Measurements from ENCODE around the gene PGF. TPM values are rescaled to one million over a fixed set of nuclear protein-coding genes. Genes with fewer than 3 reads are reported as not detected.

The PGF gene
- total RNA-seq, 1 experiment from 2014 or later, result 6.4 TPM

DNA sequence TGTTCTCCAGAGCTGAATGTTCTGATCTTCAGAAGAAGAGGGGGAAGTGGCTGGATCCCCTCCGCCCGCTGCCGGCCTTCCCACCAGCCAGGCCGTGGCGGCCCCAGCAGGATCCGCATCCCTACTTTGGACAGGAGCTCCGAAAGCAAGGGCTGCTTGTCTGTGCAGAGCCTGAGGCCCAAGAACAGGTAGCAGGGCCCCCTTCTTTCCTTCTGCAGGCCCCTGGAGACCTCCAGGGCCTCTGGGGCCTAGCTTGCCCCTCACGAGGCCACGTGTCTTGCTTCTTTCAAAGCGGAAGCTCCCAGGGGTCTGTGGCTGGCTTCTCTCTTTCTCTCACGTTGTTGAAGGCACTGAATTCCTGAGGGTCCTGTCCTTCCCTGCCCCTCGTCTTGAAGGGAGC is 13.2 kb downstream of the PGF start:
- DNase-seq (ENCODE audit: low read depth, low spot score) (no peak), ATAC-seq (no peak)
- ChIA-PET RAD21 (ENCODE audit: low non-redundant PET in 1 of 2, low total read pairs in 2 of 2, uncharacterized antibody in 2 of 2, unreplicated experiment in 2 of 2) (no interaction called here), POLR2A (no interaction called here), CTCF (no interaction called here)
- Histone ChIP-seq H3K79me2 (ENCODE audit: insufficient read depth, low read length) (no peaks in the 10 kb centered on the region), H3K36me3 (ENCODE audit: control insufficient read depth in 1 of 2, insufficient read depth in 2 of 2, low read length in 2 of 2) (no peaks in the 10 kb centered on the region), H3K9ac (ENCODE audit: low read length) (no peak overlapping the region), H3K27me3 (ENCODE audit: insufficient read depth, low read length) (no peaks in the 10 kb centered on the region), H3K27ac (ENCODE audit: low read depth, low read length) (no peak overlapping the region), H3K4me3 (replicated peaks in 1 of 2; ENCODE audit: low read depth in 1 of 2, low read length in 2 of 2) (no peak overlapping the region), H3K4me2 (ENCODE audit: low read length) (no peak overlapping the region), H3K9me3 (ENCODE audit: control insufficient read depth in 1 of 2, insufficient read depth in 1 of 2, low read depth in 1 of 2, low read length in 2 of 2) (no peaks in the 10 kb centered on the region), H4K20me1 (ENCODE audit: insufficient read depth) (no peaks in the 10 kb centered on the region), H3K4me1 (ENCODE audit: control insufficient read depth in 1 of 2, insufficient read depth in 2 of 2, low read length in 2 of 2) (peaks cover 4 to 10% of the 10 kb centered on the region in 2 experiments; a peak in 3 of 4 replicates), H2AFZ (ENCODE audit: low read depth, low read length, poor library complexity, severe bottlenecking) (no peak overlapping the region), H3K9me2 (ENCODE audit: insufficient read depth) (no peaks in the 10 kb centered on the region)
- TF ChIP-seq, protein P1, sequence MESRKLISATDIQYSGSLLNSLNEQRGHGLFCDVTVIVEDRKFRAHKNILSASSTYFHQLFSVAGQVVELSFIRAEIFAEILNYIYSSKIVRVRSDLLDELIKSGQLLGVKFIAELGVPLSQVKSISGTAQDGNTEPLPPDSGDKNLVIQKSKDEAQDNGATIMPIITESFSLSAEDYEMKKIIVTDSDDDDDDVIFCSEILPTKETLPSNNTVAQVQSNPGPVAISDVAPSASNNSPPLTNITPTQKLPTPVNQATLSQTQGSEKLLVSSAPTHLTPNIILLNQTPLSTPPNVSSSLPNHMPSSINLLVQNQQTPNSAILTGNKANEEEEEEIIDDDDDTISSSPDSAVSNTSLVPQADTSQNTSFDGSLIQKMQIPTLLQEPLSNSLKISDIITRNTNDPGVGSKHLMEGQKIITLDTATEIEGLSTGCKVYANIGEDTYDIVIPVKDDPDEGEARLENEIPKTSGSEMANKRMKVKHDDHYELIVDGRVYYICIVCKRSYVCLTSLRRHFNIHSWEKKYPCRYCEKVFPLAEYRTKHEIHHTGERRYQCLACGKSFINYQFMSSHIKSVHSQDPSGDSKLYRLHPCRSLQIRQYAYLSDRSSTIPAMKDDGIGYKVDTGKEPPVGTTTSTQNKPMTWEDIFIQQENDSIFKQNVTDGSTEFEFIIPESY (IDR thresholded peaks at IDR 0.05; ENCODE audit: extremely low read depth, insufficient replicate concordance, low read length), result no peak
- no peak for TF ChIP-seq CBX3 (IDR thresholded peaks at IDR 0.05; ENCODE audit: low read depth)
- intact Hi-C loops (cut with micrococcal nuclease), result no loop called here
- BruUV-seq (replicated peaks), result no TSS peak

DNA sequence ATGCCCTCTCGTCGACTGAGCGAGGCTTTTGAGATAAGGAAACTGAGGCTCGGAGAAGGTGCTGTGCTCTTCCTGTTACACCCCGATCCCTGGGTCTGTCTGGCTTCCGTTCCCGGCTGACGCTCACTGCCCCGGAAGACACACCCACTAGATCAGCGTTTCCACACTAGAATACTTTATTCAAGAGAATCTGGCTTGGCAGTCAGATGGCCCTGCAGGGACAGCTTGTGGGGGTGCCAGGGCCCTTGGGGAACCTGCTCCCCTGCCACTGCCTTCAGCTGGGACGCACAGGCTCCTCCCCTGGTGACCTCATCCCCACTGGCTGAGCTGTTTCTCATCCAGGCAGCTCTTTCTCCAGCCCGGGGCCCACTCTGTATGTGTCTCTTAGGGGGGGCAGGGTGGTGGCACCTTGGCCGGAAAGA is 13.7 kb downstream of the PGF start:
- H3K36me3 ChIP-seq (ENCODE audit: control insufficient read depth in 1 of 2, insufficient read depth in 2 of 2, low read length in 2 of 2), result no peaks in the 10 kb centered on the region
- no peak overlapping the region for H3K4me3 ChIP-seq (replicated peaks in 1 of 2; ENCODE audit: low read depth in 1 of 2, low read length in 2 of 2)
- no peaks in the 10 kb centered on the region for H3K9me2 ChIP-seq (ENCODE audit: insufficient read depth)
- peaks cover 4 to 10% of the 10 kb centered on the region in 2 experiments; a peak in 3 of 4 replicates for H3K4me1 ChIP-seq (ENCODE audit: control insufficient read depth in 1 of 2, insufficient read depth in 2 of 2, low read length in 2 of 2)
- intact Hi-C loops (cut with micrococcal nuclease), result no loop called here
- ChIA-PET CTCF (no interaction called here), RAD21 (ENCODE audit: low non-redundant PET in 1 of 2, low total read pairs in 2 of 2, uncharacterized antibody in 2 of 2, unreplicated experiment in 2 of 2) (no interaction called here), POLR2A (no interaction called here)
- H3K9me3 ChIP-seq (ENCODE audit: control insufficient read depth in 1 of 2, insufficient read depth in 1 of 2, low read depth in 1 of 2, low read length in 2 of 2), result no peaks in the 10 kb centered on the region
- ATAC-seq (no peak), DNase-seq (ENCODE audit: low read depth, low spot score) (no peak)
- no peak overlapping the region for H2AFZ ChIP-seq (ENCODE audit: low read depth, low read length, poor library complexity, severe bottlenecking)
- H3K27me3 ChIP-seq (ENCODE audit: insufficient read depth, low read length), result no peaks in the 10 kb centered on the region
- BruUV-seq (replicated peaks), result no TSS peak
- H3K79me2 ChIP-seq (ENCODE audit: insufficient read depth, low read length), result no peaks in the 10 kb centered on the region
- no peaks in the 10 kb centered on the region for H4K20me1 ChIP-seq (ENCODE audit: insufficient read depth)
- H3K4me2 ChIP-seq (ENCODE audit: low read length), result no peak overlapping the region
- TF ChIP-seq SIN3A (IDR thresholded peaks at IDR 0.05; ENCODE audit: low read depth) (no peak), SP1 (IDR thresholded peaks at IDR 0.05; ENCODE audit: low read depth) (no peak), POLR2AphosphoS5 (IDR thresholded peaks at IDR 0.05; ENCODE audit: low read depth, low read length) (no peak), EGR1 (IDR thresholded peaks at IDR 0.05; ENCODE audit: low read depth) (no peak)
- TF ChIP-seq, protein P2, sequence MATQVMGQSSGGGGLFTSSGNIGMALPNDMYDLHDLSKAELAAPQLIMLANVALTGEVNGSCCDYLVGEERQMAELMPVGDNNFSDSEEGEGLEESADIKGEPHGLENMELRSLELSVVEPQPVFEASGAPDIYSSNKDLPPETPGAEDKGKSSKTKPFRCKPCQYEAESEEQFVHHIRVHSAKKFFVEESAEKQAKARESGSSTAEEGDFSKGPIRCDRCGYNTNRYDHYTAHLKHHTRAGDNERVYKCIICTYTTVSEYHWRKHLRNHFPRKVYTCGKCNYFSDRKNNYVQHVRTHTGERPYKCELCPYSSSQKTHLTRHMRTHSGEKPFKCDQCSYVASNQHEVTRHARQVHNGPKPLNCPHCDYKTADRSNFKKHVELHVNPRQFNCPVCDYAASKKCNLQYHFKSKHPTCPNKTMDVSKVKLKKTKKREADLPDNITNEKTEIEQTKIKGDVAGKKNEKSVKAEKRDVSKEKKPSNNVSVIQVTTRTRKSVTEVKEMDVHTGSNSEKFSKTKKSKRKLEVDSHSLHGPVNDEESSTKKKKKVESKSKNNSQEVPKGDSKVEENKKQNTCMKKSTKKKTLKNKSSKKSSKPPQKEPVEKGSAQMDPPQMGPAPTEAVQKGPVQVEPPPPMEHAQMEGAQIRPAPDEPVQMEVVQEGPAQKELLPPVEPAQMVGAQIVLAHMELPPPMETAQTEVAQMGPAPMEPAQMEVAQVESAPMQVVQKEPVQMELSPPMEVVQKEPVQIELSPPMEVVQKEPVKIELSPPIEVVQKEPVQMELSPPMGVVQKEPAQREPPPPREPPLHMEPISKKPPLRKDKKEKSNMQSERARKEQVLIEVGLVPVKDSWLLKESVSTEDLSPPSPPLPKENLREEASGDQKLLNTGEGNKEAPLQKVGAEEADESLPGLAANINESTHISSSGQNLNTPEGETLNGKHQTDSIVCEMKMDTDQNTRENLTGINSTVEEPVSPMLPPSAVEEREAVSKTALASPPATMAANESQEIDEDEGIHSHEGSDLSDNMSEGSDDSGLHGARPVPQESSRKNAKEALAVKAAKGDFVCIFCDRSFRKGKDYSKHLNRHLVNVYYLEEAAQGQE (IDR thresholded peaks at IDR 0.05; ENCODE audit: low read depth), result no peak
- TF ChIP-seq, protein P1 (IDR thresholded peaks at IDR 0.05; ENCODE audit: extremely low read depth, insufficient replicate concordance, low read length), result no peak
- TF ChIP-seq, protein P3, sequence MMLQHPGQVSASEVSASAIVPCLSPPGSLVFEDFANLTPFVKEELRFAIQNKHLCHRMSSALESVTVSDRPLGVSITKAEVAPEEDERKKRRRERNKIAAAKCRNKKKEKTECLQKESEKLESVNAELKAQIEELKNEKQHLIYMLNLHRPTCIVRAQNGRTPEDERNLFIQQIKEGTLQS (IDR thresholded peaks at IDR 0.05), result no peak
- no peak overlapping the region for H3K9ac ChIP-seq (ENCODE audit: low read length)
- H3K27ac ChIP-seq (ENCODE audit: low read depth, low read length), result no peak overlapping the region
